SK-N-SH treated with all-trans-retinoic acid at 6 μM for 48 hours (cell line): Measurements from ENCODE around the gene CACNB2.

Experiments
- BACH2 ChIP-seq: fragments of 250-450 bp; sonication (Bioruptor Pico); IDR thresholded peaks from 2 replicates; pipeline ENCODE4 v1.9.0; 2021; ENCODE audit warnings: mild to moderate bottlenecking, borderline replicate concordance
- SNAI2 ChIP-seq: fragments of 250-450 bp; sonication (Bioruptor Pico); IDR thresholded peaks from 2 replicates; pipeline ENCODE4 v1.5.0; 2020; ENCODE audit warnings: mild to moderate bottlenecking, moderate library complexity
- TCF4 ChIP-seq: fragments of 250-450 bp; sonication (Bioruptor Pico); IDR thresholded peaks from 2 replicates; pipeline ENCODE4 v1.8.0; 2021; ENCODE audit warnings: mild to moderate bottlenecking, moderate library complexity, borderline replicate concordance
- ZFP3 ChIP-seq: fragments of 250-450 bp; sonication (Bioruptor Pico); IDR thresholded peaks from 2 replicates; pipeline ENCODE4 v1.5.0; 2020; ENCODE audit warnings: mild to moderate bottlenecking, moderate library complexity
- TF ChIP-seq, protein P1 (sequence below): fragments of 250-450 bp; sonication (Bioruptor Pico); IDR thresholded peaks from 2 replicates; pipeline ENCODE4 v1.8.0; 2020; ENCODE audit warnings: mild to moderate bottlenecking, moderate library complexity, borderline replicate concordance

DNA sequence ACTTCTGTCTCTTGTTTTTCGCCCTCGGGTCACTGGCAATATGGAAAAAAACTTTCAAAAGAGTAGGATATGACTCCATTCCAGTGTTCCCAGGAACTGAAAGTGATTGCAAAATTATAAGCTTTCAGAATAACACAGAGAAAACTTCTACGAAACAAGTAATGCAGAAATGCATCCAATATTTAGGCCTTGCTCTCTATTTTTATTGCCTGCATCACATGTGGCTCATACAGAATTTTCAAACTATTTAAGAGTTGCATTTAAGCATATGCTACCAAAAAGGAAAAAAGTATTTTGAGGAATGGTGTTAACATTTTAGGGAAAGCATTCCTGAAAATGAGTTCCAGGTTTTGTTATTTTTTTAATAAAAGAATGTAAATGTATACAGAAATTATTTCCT, 228.0 kb downstream of the CACNB2 start:
- TF ChIP-seq, protein P1, sequence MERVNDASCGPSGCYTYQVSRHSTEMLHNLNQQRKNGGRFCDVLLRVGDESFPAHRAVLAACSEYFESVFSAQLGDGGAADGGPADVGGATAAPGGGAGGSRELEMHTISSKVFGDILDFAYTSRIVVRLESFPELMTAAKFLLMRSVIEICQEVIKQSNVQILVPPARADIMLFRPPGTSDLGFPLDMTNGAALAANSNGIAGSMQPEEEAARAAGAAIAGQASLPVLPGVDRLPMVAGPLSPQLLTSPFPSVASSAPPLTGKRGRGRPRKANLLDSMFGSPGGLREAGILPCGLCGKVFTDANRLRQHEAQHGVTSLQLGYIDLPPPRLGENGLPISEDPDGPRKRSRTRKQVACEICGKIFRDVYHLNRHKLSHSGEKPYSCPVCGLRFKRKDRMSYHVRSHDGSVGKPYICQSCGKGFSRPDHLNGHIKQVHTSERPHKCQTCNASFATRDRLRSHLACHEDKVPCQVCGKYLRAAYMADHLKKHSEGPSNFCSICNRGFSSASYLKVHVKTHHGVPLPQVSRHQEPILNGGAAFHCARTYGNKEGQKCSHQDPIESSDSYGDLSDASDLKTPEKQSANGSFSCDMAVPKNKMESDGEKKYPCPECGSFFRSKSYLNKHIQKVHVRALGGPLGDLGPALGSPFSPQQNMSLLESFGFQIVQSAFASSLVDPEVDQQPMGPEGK (CRISPR knock-in tag) = no peak
- TF ChIP-seq SNAI2 (CRISPR knock-in tag) (no peak), TCF4 (CRISPR knock-in tag) (no peak), ZFP3 (CRISPR knock-in tag) (no peak), BACH2 (CRISPR knock-in tag) (no peak)
